Thyroid gland (tissue), 4 donors: Measurements from ENCODE around the gene COL20A1. TPM values are rescaled to one million over a fixed set of nuclear protein-coding genes. Genes with fewer than 3 reads are reported as not detected.
A peak's percentile ranks its signal among the peaks of the same experiment; 100 is the strongest.

Source experiments
- DNase-seq, 2 donors: peaks; one replicate each; pipeline ENCODE4 v3.0.0-alpha.2; 2019
- H3K27ac ChIP-seq, 3 donors: fragments of 200-600 bp; sonication (generic); 1 replicate in 2 of 3; 2 replicates in 1 of 3; pipeline ENCODE4 v1.5.1; 2016 to 2019; ENCODE audit warnings: mild to moderate bottlenecking in 1 of 3, moderate library complexity in 1 of 3
- H3K27me3 ChIP-seq: fragments of 200-600 bp; sonication (generic); one replicate; pipeline ENCODE4 v1.5.1; 2019
- H3K36me3 ChIP-seq, 2 donors: fragments of 200-600 bp; sonication (generic); one replicate each; pipeline ENCODE4 v1.5.1; 2016 to 2019
- H3K4me1 ChIP-seq, 2 donors: fragments of 200-600 bp; sonication (generic); one replicate each; pipeline ENCODE4 v1.5.1; 2017 to 2019
- H3K4me3 ChIP-seq, 3 donors: fragments of 200-600 bp; sonication (generic); replicated peaks in 1 of 3; 1 replicate in 2 of 3; 2 replicates in 1 of 3; pipeline ENCODE4 v1.5.1; 2016; ENCODE audit warnings: mild to moderate bottlenecking in 1 of 3
- H3K9me3 ChIP-seq: fragments of 200-600 bp; sonication (generic); one replicate; pipeline ENCODE4 v1.5.1; 2017
- POLR2A ChIP-seq, 2 donors: fragments of 450-650 bp; IDR thresholded peaks; one replicate each; pipeline ENCODE4 v1.6.1; 2017; ENCODE audit warnings: antibody characterized with exemption in 2 of 2, mild to moderate bottlenecking in 2 of 2, moderate library complexity in 1 of 2
- WGBS, 2 donors: methylation state at CpG; one replicate each; pipeline ENCODE4 v1.1.5; 2017; 5-methylcytosine and 5-hydroxymethylcytosine counted together
- intact Hi-C: fragments of 100-400 bp; cut with DNase I; formaldehyde crosslinking; loops from one replicate; pipeline ENCODE4 v1.15.1; 2023
- total RNA-seq, 4 donors: library from RNA; depleted of rRNA; stranded (reverse); fragments of >200 nt; gene quantifications; one replicate each; pipeline ENCODE4 v1.2.3, GENCODE V29; 2016
- TF ChIP-seq, protein P1 (sequence below), 6 experiments: fragments of 200-600 bp in 3 of 6; fragments of 450-650 bp in 3 of 6; sonication (generic) in 3 of 6; IDR thresholded peaks; one replicate each; pipeline ENCODE4 v1.5.1; 2016 to 2019; ENCODE audit warnings: antibody characterized with exemption in 6 of 6, mild to moderate bottlenecking in 2 of 6, inconsistent platforms in 1 of 6, moderate library complexity in 1 of 6

Gene COL20A1
- total RNA-seq, 4 donors from 2014 or later: 0.13 TPM; not detected in 3

DNA sequence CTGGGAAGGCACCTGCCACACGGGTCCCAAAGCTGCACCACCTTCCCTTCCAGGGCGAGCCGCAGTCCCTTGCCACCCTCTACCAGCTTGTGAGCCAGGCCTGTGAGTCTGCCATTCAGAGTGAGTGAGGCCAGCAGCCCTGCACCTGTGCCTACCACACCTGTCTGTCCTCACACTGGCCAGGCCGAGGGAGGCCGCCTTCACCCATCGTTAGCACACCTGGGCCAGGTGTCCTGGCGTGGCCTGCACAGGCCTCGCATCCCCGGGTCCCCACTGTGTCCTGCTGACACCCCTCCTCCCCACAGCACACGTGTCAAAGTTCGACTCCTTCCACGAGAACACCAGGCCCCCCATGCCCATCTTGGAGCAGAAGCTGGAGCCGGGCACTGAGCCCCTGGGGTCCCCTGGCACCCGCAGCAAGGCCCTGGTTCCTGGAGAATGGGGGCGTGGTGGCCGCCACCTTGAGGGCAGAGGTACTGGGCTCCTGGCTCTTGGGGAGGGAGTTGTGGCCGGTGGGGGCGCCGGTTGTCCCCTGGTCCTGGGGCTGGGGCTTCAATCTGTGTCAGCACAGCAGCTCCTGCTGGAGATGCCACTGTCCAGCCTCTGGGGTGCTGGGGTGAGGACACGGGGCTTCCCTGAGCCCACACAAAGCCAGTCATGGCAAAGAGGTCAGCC lies 35.2 kb downstream of the COL20A1 start:
- Histone ChIP-seq H3K36me3 (no peaks in the 10 kb centered on the region), H3K27me3 (no peaks in the 10 kb centered on the region), H3K4me1 (peaks cover 10 to 12% of the 10 kb centered on the region in 2 donors), H3K27ac (no peak overlapping the region), H3K4me3 (no peak overlapping the region), H3K9me3 (no peaks in the 10 kb centered on the region)
- intact Hi-C loops: no loop called here
- TF ChIP-seq, protein P1, sequence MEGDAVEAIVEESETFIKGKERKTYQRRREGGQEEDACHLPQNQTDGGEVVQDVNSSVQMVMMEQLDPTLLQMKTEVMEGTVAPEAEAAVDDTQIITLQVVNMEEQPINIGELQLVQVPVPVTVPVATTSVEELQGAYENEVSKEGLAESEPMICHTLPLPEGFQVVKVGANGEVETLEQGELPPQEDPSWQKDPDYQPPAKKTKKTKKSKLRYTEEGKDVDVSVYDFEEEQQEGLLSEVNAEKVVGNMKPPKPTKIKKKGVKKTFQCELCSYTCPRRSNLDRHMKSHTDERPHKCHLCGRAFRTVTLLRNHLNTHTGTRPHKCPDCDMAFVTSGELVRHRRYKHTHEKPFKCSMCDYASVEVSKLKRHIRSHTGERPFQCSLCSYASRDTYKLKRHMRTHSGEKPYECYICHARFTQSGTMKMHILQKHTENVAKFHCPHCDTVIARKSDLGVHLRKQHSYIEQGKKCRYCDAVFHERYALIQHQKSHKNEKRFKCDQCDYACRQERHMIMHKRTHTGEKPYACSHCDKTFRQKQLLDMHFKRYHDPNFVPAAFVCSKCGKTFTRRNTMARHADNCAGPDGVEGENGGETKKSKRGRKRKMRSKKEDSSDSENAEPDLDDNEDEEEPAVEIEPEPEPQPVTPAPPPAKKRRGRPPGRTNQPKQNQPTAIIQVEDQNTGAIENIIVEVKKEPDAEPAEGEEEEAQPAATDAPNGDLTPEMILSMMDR (IDR thresholded peaks at IDR 0.05): no peak
- TF ChIP-seq POLR2A (IDR thresholded peaks at IDR 0.05): no peak
- DNase-seq: no peak
- WGBS, 2 donors: 56 to 83% methylated on average over 2 to 14 of the region's 20 CpGs

DNA sequence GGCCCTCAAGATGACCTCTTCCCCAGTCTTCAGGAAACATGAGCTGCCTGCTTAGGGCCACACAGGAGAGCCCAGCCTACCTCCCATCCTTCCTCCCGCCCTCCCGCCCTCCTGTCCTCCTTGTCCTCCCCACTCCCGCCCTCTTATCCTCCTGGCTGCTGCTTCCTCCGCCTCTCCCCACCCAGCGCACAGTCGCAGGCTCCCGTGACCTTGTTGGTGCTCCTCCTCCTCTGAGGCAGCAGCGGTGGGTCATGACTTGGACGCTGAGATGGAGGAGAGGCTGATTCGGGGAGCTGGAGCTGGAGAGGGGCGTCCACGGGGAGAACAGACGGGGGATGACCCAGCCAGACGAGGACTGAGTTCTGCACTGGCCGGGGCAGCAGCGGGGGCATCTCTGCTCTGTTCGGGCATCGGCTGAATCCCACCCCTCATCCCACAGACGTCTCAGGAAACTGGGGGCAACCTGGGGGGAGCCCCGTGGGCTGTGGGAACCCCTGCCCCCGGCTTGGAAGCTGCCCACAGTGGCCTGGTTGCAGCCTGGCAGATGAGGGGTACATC lies 35.8 kb downstream of the COL20A1 start:
- 84 to 87% methylated on average over 17 to 19 of the region's 21 CpGs for WGBS, 2 donors
- H3K9me3 ChIP-seq: no peaks in the 10 kb centered on the region
- no peak overlapping the region for H3K4me3 ChIP-seq
- no peaks in the 10 kb centered on the region for H3K27me3 ChIP-seq
- no peaks in the 10 kb centered on the region for H3K36me3 ChIP-seq
- intact Hi-C loops: no loop called here
- peaks cover 15 to 18% of the 10 kb centered on the region in 2 donors for H3K4me1 ChIP-seq
- no peak for TF ChIP-seq POLR2A (IDR thresholded peaks at IDR 0.05)
- TF ChIP-seq, protein P1 (IDR thresholded peaks at IDR 0.05): no peak
- no peak for DNase-seq
- H3K27ac ChIP-seq: no peak overlapping the region

DNA sequence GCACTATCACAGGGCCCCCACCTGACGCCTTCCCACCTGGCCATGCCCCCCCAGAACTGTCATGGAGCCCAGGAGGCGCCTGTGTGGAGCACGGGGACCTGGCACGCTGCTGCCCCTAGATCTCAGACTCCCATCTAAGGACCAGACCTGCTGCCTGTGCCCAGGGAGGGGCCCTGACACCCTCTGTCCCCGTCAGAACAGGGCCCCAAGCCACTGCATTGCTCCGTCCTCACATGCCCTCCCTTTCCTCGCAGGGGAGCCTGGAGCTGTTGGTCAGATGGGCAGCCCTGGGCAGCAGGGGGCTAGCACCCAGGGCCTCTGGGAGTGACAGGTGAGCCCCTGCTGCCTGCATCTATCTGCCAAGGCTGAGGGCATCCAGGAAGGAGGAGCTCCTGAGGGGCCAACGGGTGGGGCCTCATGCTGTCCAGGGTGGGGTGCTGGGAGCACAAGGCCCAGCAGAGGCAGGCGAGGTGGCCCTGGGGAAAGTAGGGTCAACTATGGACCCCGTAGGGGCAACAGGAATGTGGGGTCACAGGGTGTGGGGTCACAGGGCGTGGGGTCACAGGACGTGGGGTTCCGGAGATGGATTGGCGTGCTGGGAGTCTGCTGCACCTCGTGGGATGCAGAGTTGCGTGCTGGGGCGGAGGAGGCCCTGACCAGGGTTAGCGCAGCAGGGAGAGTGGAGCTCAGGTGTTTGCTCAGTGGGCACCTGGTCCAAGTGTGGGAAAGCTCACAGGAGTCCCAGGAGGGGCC lies 36.5 kb downstream of the COL20A1 start:
- H3K4me3 ChIP-seq: no peak overlapping the region
- no peaks in the 10 kb centered on the region for H3K27me3 ChIP-seq
- no peak for DNase-seq
- peaks cover 15 to 25% of the 10 kb centered on the region in 2 donors for H3K4me1 ChIP-seq
- H3K27ac ChIP-seq: no peak overlapping the region
- intact Hi-C loops: no loop called here
- no peaks in the 10 kb centered on the region for H3K36me3 ChIP-seq
- WGBS, 2 donors: 85 to 91% methylated on average over 11 to 12 of the region's 18 CpGs
- H3K9me3 ChIP-seq: no peaks in the 10 kb centered on the region
- TF ChIP-seq POLR2A (IDR thresholded peaks at IDR 0.05): no peak
- TF ChIP-seq, protein P1 (IDR thresholded peaks at IDR 0.05): no peak

DNA sequence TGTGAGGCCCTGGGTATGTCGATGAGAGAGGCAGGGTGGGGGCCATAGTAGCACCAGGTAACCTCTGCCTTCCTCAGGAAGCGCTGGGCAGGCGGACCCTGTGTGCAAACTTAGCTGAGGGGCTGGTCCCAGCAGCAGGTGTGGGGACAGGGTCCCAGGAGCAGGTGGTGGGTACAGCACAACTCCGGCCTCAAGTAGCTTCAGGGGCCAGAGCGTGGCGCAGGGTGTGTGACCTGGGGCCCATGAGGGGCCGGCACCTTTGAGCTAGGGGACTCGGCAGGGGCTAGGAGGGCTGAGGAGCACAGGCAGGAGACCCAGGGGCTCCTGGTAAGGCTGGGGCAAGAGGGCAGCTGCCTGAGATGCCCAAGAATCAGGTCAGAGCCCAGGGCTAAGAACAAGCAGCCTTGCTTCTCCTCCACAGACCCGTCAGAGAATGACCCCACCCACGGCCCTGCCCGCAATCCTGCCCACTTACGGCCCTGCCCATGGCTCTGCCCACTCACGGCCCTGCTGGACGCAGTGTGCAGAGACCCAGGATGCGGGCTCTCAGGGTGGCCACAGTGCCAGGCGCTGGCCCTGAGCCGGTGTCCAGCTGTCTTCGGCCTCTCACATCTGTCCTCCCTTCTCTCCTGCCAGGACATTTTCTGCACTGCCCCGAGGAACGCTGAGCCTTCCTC lies 37.2 kb downstream of the COL20A1 start:
- no peak for TF ChIP-seq POLR2A (IDR thresholded peaks at IDR 0.05)
- TF ChIP-seq, protein P1 (IDR thresholded peaks at IDR 0.05): no peak
- Histone ChIP-seq H3K4me1 (peaks cover 15 to 25% of the 10 kb centered on the region in 2 donors), H3K36me3 (no peaks in the 10 kb centered on the region), H3K27me3 (no peaks in the 10 kb centered on the region), H3K4me3 (no peak overlapping the region), H3K27ac (peak overlapping the region in 1 of 3 donors; percentile 53), H3K9me3 (no peaks in the 10 kb centered on the region)
- intact Hi-C loops: no loop called here
- 75 to 78% methylated on average over 5 to 17 of the region's 20 CpGs for WGBS, 2 donors
- peak; percentile 23 to 40 for DNase-seq
